Measurements from ENCODE around the gene GPER1.
"Not testable (repeated sequence)": the region's sequence is repeated elsewhere in the genome, so short reads cannot be mapped to it uniquely, and the experiment has no call there.

Gene GPER1

DNA sequence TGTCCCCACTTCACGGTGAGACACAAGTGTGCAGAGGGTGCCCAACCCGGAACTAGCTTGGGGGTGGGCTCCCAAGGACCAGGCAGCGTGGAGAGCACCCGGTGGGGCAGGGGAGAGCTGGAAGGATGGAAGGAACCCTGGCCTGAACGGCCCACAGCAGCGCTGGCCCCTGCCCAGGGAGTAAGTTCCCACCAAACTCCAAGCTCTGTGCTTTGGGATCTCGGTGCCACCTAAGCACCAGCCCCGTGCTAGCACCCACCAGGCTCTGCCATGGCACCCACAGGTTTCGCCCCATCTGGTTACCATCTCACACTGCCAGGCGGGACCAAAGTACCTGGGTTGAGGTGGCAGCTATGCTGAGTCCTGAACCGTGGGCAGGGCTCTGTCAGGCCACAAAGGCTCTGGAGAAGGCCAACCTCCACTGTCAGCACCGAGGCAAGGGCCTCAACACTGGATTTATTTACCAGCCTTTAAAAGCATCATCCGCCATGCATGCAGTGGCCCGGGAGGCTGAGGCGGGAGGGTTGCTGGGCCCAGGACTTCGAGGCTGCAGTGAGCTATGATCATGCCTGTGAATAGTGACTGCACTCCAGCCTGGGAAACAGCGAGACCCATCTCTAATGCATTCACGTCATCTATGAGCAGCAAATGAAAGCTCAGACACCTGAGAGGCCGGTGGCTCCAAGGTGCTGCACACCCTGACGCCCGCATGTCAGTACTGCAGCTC lies 16.0 kb downstream of the GPER1 start:
- DNase-seq (ENCODE audit: low spot score) = no peak

GRCh38 chr7:1104516-1105179 lies 16.7 kb downstream of the GPER1 start:
- DNase-seq (ENCODE audit: low spot score) = no peak

- DNase-seq (ENCODE audit: low spot score) = no peak
Measured at GRCh38 chr7:1105189-1105588, 17.3 kb downstream of the GPER1 start.

- DNase-seq (ENCODE audit: low spot score) = no peak
Measured at GRCh38 chr7:1106063-1106792, 18.3 kb downstream of the GPER1 start.

DNA sequence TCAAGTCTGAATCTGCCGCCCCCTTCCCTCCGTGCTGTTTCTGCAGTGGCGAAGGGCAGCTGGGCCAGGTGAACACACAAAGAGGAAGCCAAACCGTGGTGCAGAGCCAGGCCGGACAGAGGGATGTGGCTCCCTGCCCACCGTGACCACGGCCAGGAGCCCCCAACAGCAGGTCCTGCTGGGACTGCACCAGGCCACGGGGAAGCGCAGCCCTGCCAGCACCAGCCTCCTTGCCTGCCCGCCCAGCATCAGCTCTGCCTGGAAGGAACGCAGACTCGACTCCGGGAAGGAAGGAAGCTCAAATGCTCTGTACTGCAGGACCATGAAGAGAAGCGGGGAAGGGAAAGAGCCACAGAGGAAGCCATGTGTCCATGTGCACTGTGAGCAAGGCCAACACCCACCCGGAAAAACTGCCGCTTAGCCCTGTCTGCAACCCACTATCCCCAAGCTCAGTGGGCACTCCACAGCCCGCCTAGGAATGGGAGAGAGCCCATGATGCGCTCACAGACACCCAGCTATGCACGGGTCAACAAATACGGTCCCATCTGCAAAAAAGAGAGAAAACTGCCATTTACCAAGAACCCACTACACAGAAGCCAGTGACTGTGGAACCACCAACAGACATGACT lies 19.0 kb downstream of the GPER1 start:
- DNase-seq (ENCODE audit: low spot score) = no peak

DNA sequence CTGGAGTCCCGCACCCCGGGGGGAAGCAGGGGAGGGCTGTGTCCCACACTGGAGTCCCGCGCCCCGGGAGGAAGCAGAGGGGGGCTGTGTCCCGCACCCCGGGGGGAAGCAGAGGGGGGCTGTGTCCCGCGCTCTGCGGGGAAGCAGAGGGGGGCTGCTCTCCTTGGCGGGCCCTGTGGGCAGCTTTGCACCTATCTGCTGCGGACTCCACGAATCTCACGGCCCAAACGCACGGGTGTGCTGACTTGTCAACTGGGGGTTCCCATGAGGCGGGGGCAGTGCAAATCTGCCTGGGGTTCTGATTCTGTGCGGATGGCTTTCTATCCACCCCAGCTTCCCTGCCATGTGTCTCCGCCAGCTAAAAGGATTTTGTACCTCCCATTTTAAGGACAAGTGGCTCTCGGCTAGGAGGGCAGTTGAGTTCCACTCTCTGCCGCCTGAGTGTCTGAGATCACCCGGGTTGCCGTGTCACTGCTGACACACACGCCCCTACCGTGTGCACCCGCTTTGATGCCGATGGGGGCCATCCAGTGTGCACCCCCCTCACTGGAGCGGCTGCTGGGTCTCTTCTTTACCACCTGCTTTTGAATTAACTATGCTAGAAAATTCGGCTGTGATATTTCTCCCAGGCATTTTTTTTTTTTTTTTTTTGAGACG lies 20.5 kb downstream of the GPER1 start:
- no peak for DNase-seq (ENCODE audit: low spot score)

DNA sequence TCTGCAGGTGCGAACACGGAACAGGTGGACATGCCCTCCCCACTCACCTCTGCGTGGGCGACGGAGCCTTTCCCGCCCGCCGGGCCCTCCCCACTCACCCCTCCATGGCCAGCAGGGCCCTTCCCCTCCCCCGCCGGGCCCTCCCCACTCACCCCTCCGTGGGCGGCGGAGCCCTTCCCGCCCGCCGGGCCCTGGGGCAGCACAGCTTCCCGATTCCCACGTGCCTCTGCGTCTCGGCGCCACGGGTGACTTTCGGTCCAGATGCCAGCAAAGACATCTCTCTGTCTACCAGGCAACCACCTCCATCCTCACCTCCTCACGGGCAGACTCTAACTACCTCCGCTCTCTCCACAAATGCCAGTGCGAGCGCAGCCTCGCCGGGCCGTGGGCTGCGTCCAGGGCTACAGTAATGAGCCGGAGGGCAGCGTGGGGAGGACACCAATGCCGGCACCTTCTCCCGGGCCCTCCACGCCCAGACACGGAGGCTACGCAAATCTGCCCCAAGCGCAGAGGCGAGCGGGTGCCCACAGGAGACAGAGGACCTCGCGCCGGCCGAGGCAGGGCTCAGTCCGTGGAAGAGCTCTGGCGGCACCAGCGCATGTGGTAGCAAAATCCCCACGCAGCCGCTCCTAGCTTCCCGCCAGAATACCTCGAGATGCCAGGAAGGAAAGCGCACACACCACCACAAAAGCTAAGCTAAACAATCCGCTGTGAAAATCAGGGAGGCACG lies 21.8 kb downstream of the GPER1 start:
- DNase-seq (ENCODE audit: low spot score) = no peak

GRCh38 chr7:1110358-1110757 lies 22.4 kb downstream of the GPER1 start:
- no peak for DNase-seq (ENCODE audit: low spot score)

GRCh38 chr7:1111156-1111555 lies 23.2 kb downstream of the GPER1 start:
- DNase-seq (ENCODE audit: low spot score) = no peak

DNA sequence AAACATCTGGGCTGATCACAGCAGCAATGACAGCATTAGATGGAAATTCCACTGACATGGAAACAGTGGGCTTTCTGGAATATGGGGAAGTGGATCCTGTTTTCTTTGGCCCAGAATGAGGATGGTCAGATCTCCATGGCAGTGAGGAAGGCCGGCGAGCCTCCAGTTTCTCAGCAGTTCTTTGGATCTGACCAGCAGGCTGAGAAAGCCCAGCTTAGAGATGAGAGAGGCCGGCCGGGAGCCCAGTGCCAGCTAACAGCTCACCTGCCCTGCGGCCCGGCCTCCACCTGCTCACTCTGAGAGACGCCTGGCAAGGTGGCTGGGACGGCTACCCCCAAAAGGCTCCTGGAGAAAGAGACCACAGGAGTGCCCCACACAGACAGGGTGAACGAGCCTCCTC lies 24.2 kb downstream of the GPER1 start:
- DNase-seq (ENCODE audit: low spot score) = no peak

DNA sequence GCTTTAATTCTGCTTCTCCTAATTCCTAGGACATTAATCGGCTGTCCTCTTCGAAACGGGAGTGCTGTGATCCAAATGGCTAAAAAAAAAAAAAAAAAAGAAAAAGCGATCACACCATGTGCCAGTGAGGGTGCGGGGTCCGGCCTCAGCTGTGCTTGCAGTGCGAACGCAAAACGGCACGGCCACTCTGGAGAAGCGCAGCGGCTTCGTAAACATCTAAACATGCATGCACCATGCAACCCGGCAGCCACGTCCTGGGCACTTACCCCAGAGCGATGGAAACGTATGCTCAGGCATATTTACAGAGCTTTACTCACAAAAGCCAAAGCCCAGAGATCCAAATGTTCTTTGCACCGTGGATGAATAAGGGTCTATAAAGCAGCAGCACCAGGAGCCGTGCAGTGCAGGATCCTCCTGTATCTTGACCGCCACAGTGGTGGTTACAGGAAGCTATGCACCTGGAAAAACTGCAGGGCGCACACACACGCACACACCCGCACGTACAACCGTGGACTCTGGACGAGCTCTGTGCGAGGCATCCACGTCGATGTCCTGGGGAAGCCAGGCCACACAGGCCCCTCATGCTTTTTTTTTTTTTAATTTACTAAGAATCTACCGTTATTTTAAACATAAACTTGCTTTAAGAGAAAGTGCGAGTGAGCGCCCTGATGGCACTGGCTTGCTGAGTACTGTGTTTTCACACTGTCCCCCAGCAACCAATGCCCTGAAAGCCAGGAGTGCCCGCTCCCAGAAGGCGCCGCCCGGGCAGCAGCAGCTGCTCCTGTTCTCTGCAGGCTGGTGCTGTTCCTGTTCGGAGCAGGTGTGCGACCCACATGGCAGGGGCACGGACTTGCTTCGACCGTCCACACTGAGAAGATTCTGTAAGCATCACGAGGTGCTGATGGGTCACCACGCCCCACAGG lies 25.0 kb downstream of the GPER1 start:
- no peak for DNase-seq (ENCODE audit: low spot score)

DNA sequence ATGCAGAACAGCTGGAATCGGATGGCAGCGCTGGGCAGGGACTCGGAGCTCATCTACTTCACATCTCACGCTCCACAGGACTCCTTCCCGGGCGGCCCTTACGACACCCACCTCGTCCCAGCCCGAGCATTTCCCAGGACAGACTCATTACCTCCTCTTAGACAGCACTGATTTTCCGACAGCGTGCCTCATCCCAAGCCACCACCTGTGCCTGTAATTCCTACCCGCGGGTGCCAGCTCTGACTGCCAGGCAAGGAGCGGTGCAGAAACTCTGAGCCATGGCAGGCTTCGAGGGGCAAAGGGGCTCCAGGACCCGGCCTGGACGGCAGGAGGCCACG lies 25.6 kb downstream of the GPER1 start:
- no peak for DNase-seq (ENCODE audit: low spot score)

DNA sequence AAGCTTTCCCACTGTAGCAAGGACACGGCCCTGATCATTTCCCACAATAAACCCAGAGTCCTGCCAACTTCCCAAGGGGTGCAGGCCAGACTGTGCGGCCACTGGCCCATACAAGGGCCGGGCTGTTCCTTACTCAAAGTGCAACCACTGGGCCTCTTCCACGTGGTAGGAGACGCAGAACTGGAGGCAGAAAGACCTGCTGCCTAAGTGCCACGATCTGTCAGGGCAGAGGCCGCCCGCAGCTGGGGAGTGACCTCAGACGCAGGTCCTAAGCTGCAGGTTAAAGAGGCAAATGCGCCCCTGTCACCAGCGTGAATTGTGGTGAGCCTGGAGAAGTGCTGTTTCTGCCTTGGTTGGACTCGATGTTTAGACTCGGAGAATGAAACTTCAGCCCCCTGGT lies 26.2 kb downstream of the GPER1 start:
- DNase-seq (ENCODE audit: low spot score) = no peak

DNA sequence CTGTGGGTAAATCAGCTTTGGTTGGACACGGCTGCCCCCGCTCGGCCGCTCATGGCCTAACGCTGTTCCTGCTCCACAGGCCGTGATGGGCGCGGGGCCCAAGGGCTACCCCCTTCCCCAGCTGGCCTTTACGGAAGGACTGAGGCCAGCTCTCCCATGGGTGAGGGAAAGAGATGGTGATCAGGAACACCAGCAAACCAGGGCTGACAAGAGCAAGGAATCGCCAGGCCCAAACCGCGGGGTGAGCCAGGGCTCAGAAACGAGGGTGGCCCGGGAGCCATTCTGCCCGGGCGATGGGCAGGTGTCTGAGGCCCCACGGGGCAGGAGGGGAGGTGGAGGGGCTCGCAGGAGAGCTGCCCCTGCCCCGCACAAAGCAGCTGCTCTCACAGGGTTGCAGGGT lies 26.6 kb downstream of the GPER1 start:
- DNase-seq (ENCODE audit: low spot score) = no peak

DNA sequence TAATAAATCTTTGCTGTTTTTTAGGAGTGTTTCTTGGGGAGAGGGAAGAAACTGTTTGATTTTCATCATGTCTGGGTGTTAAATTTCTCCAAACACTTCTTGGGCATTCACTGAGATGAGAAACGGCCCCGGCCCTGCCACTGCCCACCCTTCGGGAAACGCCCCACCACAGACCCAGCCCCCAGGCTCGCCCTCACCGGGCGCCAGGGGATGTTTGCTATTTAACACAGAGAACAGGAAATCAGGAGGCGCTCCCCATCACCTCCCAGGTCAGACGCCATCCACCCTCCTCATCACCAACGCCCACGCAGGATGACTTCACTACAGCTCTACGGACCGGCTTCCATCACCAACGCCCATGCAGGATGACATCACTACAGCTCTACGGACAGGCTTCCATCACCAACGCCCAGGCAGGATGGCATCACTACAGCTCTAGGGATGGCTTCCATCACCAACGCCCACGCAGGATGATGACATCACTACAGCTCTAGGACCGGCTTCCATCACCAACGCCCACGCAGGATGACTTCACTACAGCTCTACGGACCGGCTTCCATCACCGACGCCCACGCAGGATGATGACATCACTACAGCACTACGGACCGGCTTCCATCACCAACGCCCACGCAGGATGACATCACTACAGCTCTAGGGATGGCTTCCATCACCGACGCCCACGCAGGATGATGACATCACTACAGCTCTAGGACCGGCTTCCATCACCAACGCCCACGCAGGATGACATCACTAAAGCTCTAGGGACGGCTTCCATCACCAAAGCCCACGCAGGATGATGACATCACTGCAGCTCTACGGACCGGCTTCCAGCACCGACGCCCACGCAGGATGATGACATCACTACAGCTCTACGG lies 27.5 kb downstream of the GPER1 start:
- DNase-seq (ENCODE audit: low spot score) = not testable (repeated sequence)

DNA sequence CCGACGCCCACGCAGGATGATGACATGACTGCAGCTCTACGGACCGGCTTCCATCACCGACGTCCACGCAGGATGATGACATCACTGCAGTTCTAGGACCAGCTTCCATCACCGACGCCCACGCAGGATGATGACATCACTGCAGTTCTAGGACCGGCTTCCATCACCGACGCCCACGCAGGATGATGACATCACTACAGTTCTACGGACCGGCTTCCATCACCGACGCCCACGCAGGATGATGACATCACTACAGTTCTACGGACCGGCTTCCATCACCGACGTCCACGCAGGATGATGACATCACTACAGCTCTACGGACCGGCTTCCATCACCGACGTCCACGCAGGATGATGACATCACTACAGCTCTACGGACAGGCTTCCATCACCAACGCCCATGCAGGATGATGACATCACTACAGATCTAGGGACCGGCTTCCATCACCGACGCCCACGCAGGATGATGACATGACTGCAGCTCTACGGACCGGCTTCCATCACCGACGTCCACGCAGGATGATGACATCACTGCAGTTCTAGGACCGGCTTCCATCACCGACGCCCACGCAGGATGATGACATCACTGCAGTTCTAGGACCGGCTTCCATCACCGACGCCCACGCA lies 28.6 kb downstream of the GPER1 start:
- not testable (repeated sequence) for DNase-seq (ENCODE audit: low spot score)

DNA sequence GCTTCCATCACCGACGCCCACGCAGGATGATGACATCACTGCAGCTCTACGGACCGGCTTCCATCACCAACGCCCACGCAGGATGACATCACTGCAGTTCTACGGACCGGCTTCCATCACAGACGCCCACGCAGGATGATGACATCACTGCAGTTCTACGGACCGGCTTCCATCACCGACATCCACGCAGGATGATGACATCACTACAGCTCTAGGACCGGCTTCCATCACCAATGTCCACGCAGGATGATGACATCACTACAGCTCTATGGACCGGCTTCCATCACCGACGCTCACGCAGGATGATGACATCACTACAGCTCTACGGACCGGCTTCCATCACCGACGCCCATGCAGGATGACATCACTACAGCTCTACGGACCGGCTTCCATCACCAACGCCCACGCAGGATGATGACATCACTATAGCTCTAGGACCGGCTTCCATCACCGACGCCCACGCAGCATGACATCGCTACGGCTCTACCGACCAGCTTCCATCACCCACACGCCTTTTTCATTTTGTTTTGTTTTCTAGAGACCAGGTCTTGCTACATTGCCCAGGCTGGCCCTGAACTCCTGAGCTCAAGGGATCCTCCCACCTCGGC lies 29.5 kb downstream of the GPER1 start:
- no peak for DNase-seq (ENCODE audit: low spot score)

DNA sequence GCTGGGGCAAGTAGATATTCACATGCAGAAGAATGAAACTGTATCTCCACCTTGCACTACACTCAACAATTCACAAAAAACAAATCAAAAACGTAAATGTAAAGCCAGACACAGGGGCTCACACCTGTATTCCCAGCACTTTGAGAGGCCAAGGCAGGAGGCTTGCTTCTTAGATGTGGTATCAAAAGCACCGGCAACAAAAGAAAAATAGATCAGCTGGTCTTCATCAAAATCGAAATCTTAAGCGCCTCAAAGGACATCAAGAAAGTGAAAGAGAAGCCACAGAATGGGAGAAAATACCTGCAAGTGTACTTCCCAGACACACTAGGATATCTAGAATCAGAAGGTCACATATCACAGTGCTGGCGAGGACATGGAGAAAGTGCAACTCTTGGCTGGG lies 31.3 kb downstream of the GPER1 start:
- DNase-seq (ENCODE audit: low spot score) = no peak

GRCh38 chr7:1120791-1121190 lies 32.9 kb downstream of the GPER1 start:
- DNase-seq (ENCODE audit: low spot score) = no peak
